Activated CD4-positive, alpha-beta T cell treated with anti-CD3 and anti-CD28 coated beads, Interleukin-2, amount 50 U/mL, for 48 hours (primary cell): Measurements from ENCODE around the gene SUPT16H.
"Not testable (repeated sequence)": the region's sequence is repeated elsewhere in the genome, so short reads cannot be mapped to it uniquely, and the experiment has no call there.

Source experiments
- DNase-seq, 2 experiments: peaks; one replicate each; pipeline ENCODE4 v3.0.0-alpha.2; 2020

SUPT16H gene

DNA sequence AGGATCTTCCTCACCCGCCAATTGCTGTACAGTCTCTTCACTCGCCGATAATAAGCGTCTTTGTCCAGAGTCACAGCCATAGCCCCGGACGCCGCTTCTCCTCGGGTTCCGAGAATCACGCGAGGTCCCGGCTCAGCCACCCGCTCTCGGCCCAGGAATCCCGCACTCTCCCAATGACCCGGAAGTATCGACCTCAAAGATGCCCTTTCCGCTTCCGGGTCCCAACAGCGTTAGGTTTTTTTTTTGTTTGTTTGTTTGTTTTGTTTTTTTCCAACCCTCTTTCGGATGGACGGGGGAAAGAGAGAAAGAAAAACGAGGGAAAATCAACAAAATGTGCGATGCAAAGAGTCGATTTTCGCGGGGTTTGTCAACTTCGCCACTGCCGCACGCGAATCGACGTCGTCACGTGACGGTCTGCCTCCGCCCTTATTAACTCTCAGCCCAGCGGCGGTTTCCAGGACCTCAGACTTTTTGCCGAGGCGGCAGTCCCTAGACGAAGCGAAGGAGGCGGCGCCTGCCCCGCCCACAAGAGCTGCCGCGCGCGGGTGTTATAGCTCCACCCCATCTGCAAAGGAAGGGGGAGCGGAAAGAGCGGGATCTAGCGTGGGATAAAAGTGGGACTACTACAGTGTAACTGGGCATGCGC lies at the start of gene SUPT16H:
Gene SUPT16H, minus strand, starts transcription at position 172 of the 646 bp plus-strand sequence. Its CDS starts 92 bp downstream, at position 80.
- DNase-seq: peak; percentile 96 to 97

GRCh38 chr14:21431126-21431525 lies 47.3 kb upstream of the SUPT16H start:
- no peak for DNase-seq

DNA sequence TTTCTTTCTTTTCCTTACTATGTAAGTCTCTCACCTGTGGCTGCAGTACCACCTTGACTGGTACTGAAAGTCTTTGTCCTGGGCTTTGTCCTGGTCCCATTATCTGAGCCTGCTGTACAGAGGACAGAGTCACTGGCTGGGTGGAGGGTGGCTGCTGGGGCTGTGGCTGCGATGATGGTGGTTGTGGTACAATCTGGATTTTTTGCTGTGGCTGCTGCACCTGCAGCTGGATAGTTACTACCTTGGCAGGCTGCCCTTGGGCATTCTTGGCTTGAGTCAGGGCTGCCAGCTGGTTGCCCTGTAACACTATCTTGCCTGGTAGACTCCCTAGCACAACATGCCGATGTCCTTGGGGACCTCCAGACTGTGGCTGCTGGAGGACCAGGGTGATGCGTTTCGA lies 45.1 kb upstream of the SUPT16H start:
- DNase-seq: no peak

- no peak for DNase-seq
Observed at GRCh38 chr14:21426692-21427091, 42.9 kb upstream of the SUPT16H start.

GRCh38 chr14:21419528-21419927 lies 35.7 kb upstream of the SUPT16H start:
- DNase-seq: no peak

GRCh38 chr14:21415329-21415728 lies 31.5 kb upstream of the SUPT16H start:
- DNase-seq: no peak

GRCh38 chr14:21414137-21414631 lies 30.4 kb upstream of the SUPT16H start:
- no peak for DNase-seq

DNA sequence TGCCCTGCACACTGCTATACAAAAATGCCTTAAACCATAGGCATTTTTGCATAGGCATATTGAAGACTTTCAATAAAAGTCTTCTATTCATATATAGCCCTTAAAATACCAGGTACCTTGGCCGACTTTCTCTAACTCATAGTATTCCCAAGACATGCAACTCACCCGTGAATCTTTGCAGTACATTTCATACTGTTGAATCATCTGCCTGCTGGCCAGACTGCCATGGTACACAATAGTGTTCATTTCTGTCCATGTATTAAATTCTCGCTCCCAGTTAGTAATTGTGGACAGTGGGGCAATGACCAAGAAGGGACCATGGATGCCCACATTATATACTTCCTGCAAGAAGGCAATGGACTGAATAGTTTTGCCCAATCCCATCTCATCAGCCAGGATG lies 24.3 kb upstream of the SUPT16H start:
- DNase-seq: no peak

GRCh38 chr14:21406213-21406612 lies 22.4 kb upstream of the SUPT16H start:
- no peak for DNase-seq

GRCh38 chr14:21405097-21405496 lies 21.3 kb upstream of the SUPT16H start:
- DNase-seq: no peak

DNA sequence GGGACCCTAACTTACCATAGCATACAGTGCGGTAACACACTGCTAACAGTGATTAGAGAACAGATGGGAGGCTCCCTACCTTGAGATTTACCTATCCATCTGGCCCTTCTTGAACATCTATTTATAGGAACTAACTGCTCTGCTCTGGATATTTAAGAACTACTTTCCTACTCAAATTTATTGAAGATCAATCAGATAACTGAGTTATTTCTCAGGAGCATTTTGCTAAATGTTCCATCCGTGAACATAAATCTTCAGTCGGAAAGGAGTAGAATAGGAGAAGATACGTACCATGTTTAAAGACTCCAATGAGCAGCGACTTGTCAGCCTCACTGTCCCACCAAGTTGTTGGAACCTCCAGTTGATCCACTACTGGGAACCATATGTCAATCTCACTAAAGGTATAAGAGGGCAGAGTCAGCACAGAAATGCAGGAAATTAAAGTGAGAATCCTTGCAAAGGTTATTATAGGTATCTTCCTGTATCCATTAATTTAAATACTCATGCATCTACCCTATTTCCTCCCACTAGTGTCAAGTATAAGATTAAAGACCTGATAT lies 15.6 kb upstream of the SUPT16H start:
- no peak for DNase-seq

DNA sequence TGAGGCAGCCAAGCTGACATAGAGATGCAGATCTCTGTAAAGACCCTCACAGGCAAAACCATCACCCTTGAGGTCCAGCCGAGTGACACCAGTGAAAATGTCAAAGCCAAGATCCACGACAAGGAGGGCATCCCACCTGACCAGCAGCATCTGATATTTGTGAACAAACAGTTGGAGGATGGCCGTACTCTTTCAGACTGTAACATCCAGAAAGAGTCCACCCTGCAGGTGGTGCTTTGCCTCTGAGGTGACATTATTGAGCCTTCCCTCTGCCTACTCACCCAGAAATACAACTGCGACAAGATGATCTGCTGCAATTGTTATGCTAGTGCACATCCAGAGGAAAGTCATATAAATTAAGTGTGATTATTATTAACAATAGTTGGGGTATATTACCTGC lies 15.1 kb upstream of the SUPT16H start:
- no peak for DNase-seq

- no peak for DNase-seq
Observed at GRCh38 chr14:21395450-21395849, 11.6 kb upstream of the SUPT16H start.

- DNase-seq: no peak
Observed at GRCh38 chr14:21385188-21385904, 1.5 kb upstream of the SUPT16H start.

GRCh38 chr14:21384494-21384851 lies 654 bp upstream of the SUPT16H start:
- DNase-seq: no peak

DNA sequence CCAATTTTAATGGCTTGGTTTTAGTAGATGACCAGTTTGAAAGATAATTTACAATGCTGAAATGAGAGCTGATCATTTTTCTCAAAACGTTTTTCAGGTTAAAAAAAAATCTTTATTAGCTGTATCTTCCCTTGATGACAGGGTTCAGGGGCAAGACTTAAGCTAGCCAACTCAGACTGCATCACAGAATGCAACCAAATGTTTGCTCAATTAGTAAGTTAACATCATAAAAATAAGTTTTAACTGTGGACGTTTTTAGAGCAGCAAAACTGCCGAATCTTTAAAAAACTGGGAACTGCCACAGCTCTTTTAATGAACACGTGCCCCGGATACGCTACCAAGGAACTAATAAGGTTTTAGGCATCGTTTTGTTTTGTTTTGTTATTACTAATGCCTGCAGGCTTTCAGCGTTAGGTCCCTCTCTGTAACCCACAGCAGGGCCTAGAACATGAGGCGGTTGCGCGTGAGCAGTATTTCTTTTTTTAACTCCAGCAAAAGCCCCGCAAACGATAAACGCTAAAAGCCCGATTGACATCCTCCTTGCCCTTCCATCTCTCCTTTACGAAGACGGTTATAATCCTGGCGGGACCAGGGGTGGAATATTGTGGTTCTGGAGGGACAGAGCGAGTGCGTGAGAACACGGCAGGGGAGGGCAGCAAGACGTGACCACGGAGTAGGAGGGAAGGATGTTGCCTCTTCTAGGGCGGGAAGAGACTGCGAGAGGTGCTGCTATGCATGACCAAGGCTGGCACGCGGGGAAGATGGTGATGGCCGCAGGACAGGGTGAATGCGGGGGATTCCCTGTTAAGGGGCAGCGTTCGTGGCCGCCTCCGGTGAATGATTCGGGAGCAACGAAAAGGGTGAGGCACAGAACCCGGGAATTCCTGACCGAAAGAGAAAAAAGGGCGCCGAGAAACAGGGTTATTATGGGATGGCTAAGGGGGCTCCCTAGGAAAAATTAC lies 652 bp downstream of the SUPT16H start:
- DNase-seq: peak; percentile 59 to 69

GRCh38 chr14:21382095-21382494 lies 1.7 kb downstream of the SUPT16H start:
- DNase-seq: no peak

DNA sequence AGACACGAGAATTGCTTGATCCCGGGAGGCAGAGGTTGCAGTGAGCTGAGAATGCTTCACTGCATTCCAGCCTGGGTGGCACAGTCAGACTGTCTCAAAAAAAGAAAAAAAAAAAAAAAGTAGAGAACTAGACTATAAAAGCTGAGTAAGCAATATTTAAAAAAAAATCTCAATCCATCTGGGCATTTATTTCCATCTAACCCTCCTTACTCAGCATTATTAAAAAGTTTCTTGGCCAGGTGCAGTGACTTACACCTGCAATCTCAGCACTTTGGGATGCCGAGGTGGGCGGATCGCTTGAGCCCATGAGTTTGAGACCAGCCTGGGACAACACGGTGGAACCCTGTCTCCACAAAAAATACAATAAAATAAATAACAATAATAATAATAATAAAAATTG lies 4.5 kb downstream of the SUPT16H start:
- DNase-seq: no peak

GRCh38 chr14:21373980-21374379 lies 9.8 kb downstream of the SUPT16H start:
- DNase-seq: no peak

- not testable (repeated sequence) for DNase-seq
Observed at GRCh38 chr14:21372814-21373213, 11.0 kb downstream of the SUPT16H start.

GRCh38 chr14:21369949-21370679 lies 13.7 kb downstream of the SUPT16H start:
- DNase-seq: no peak

GRCh38 chr14:21367582-21368144 lies 16.2 kb downstream of the SUPT16H start:
- DNase-seq: no peak
